Inflammatory macrophage (primary cell): Measurements from ENCODE around the gene SPATA9.
"Not testable (repeated sequence)": the region's sequence is repeated elsewhere in the genome, so short reads cannot be mapped to it uniquely, and the experiment has no call there.

Source experiments
- DNase-seq, 2 donors: peaks; one replicate each; pipeline ENCODE4 v3.0.0-alpha.2; 2020 to 2022

Gene SPATA9

GRCh38 chr5:95672641-95673040, 10.2 kb downstream of the SPATA9 start:
- no peak for DNase-seq

- peak; percentile 8 to 31 for DNase-seq
Measured at GRCh38 chr5:95671826-95672225, 11.0 kb downstream of the SPATA9 start.

GRCh38 chr5:95670568-95670967, 12.2 kb downstream of the SPATA9 start:
- no peak for DNase-seq

GRCh38 chr5:95669985-95670384, 12.8 kb downstream of the SPATA9 start:
- DNase-seq, result no peak

GRCh38 chr5:95669540-95669939, 13.3 kb downstream of the SPATA9 start:
- DNase-seq, result no peak

GRCh38 chr5:95668728-95669127, 14.1 kb downstream of the SPATA9 start:
- DNase-seq, result no peak

GRCh38 chr5:95668216-95668615, 14.6 kb downstream of the SPATA9 start:
- no peak for DNase-seq

- no peak for DNase-seq
Measured at GRCh38 chr5:95667678-95668077, 15.1 kb downstream of the SPATA9 start.

GRCh38 chr5:95667061-95667618, 15.7 kb downstream of the SPATA9 start:
- DNase-seq, result peak; percentile 56 to 61

- peak; percentile 48 to 54 for DNase-seq
Measured at GRCh38 chr5:95664204-95664786, 18.5 kb downstream of the SPATA9 start.

- DNase-seq, result no peak
Measured at GRCh38 chr5:95662946-95663345, 19.8 kb downstream of the SPATA9 start.

GRCh38 chr5:95660060-95660459, 22.7 kb downstream of the SPATA9 start:
- DNase-seq, result no peak

- no peak for DNase-seq
Measured at GRCh38 chr5:95655575-95655974, 27.2 kb downstream of the SPATA9 start.

GRCh38 chr5:95654196-95654595, 28.6 kb downstream of the SPATA9 start:
- DNase-seq, result no peak

- DNase-seq, result no peak
Measured at GRCh38 chr5:95652849-95653248, 29.9 kb downstream of the SPATA9 start.

GRCh38 chr5:95649842-95650620, 32.8 kb downstream of the SPATA9 start:
- DNase-seq, result no peak

GRCh38 chr5:95649274-95649673, 33.5 kb downstream of the SPATA9 start:
- no peak for DNase-seq

- no peak for DNase-seq
Measured at GRCh38 chr5:95647886-95648860, 34.6 kb downstream of the SPATA9 start.

GRCh38 chr5:95646569-95647431, 36.0 kb downstream of the SPATA9 start, which contains the start of gene RFESD:
Gene RFESD, plus strand, starts transcription at chr5:95646777. Its CDS starts 5,495 bp downstream, at chr5:95652272.
- DNase-seq, result peak; percentile 98 to 99

GRCh38 chr5:95646226-95646568, 36.6 kb downstream of the SPATA9 start:
- DNase-seq, result not testable (repeated sequence)

- DNase-seq, result peak; percentile 36 to 46
Measured at GRCh38 chr5:95644351-95645042, 38.3 kb downstream of the SPATA9 start.
